Measurements from ENCODE around the gene GRID2.

GRID2 gene

DNA sequence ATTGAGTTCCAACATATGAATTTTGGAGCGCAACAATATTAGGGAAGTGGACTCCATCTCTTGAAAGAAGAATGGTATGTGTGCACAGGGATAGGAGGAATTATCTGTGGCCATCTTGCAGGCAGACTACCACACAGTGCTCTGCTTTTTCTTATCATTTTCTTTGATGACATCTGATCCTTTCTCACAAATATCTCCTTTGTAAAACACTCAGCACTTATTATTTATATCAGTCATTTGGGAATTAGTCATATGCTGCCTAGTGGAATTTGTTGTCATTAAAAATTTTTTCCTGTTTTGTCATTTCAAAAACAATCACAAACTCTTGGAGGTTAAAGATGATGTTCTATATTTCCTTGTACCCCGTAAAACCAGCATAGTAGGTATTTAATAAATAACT lies 1080.5 kb downstream of the GRID2 start:
- no peak overlapping the region for H3K4me3 ChIP-seq (ENCODE audit: low read length)
- DNase-seq (ENCODE audit: low read depth) = no peak
- TF ChIP-seq, protein P1, sequence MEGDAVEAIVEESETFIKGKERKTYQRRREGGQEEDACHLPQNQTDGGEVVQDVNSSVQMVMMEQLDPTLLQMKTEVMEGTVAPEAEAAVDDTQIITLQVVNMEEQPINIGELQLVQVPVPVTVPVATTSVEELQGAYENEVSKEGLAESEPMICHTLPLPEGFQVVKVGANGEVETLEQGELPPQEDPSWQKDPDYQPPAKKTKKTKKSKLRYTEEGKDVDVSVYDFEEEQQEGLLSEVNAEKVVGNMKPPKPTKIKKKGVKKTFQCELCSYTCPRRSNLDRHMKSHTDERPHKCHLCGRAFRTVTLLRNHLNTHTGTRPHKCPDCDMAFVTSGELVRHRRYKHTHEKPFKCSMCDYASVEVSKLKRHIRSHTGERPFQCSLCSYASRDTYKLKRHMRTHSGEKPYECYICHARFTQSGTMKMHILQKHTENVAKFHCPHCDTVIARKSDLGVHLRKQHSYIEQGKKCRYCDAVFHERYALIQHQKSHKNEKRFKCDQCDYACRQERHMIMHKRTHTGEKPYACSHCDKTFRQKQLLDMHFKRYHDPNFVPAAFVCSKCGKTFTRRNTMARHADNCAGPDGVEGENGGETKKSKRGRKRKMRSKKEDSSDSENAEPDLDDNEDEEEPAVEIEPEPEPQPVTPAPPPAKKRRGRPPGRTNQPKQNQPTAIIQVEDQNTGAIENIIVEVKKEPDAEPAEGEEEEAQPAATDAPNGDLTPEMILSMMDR (IDR thresholded peaks at IDR 0.05; ENCODE audit: insufficient read depth, low read depth, low read length, missing control alignments) = no peak

DNA sequence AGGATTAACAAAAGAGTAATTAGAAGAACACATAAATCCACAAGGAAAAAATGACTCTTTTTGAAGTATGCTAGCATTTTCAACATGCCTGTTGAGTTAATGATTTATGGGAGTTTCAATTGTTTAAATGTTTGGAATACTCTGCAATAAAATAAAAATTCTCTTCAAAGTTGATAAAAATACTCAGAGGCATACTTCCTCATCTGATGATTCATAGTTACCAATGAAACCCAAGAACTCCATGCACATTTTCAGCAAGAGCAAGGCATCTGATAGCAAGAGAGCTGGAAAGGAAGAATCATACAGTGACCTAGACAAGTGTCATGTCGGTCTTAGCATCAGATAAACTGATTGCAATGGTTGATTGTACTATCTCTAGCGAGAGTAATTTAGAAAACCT lies 1081.1 kb downstream of the GRID2 start:
- no peak overlapping the region for H3K4me3 ChIP-seq (ENCODE audit: low read length)
- TF ChIP-seq, protein P1 (IDR thresholded peaks at IDR 0.05; ENCODE audit: insufficient read depth, low read depth, low read length, missing control alignments) = no peak
- DNase-seq (ENCODE audit: low read depth) = peak; percentile 17

DNA sequence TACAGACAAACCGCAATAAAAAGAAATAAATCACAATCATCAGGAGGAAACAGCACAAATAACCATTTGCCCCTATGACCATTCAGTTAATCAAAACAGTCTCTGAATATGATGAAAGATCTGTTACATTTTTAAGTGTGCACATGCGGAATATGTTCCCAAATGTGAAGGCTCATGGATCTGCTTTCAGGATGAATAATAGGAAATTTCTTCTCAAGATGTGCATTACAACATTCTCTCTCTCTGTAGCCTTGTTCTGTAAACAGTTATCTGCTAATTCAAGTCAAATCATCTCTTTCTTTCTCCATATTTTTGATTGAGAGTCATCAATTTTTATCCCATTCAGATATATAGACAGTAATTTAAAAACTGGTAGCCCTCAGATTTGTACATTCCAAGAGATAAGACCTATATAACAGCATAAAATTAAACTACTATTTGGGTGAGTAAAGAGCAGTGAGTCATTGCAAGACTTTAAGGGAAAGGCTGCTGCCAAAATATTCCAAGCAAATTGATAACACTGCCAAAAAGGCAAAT lies 1090.8 kb downstream of the GRID2 start:
- TF ChIP-seq, protein P1 (IDR thresholded peaks at IDR 0.05; ENCODE audit: insufficient read depth, low read depth, low read length, missing control alignments) = no peak
- peak; percentile 2 for DNase-seq (ENCODE audit: low read depth)
- H3K4me3 ChIP-seq (ENCODE audit: low read length) = no peak overlapping the region

DNA sequence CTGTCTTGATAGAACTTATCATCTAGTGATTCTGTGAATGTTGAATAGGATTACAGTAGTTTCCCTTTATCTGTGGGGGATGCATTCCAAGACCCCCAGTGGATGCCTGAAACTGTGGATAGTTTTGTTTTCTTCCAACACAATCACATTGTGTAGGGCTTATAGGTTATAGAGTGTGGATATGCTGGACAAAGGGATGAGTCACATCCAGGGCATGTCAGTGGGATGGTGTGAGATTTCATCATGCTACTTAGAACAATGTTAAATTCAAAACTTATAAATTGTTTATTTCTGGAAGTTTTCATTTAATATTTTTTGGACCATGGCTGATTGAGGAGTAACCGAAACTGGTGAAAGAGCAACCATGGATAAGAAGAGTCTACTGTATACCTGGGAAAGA lies 1092.5 kb downstream of the GRID2 start:
- no peak overlapping the region for H3K4me3 ChIP-seq (ENCODE audit: low read length)
- TF ChIP-seq, protein P1 (IDR thresholded peaks at IDR 0.05; ENCODE audit: insufficient read depth, low read depth, low read length, missing control alignments) = no peak
- DNase-seq (ENCODE audit: low read depth) = peak; percentile 77

DNA sequence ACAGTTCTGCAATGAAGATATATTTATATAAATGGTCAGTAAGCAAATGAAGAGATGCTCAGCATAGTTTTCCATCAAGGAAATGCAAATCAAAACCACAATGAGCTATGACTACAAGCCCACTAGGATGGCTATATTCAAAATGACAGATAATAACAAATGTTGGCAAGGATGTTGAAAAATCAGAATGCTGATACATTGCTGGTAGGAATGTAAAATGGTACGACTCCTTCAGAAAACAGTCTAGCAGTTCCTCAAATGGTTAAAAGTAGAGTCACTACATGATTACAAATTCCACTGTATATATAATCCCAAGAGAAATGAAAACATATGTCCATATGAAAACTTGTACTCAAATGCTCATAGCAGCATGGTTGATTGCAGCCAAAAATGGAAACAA lies 1099.8 kb downstream of the GRID2 start:
- no peak overlapping the region for H3K4me3 ChIP-seq (ENCODE audit: low read length)
- TF ChIP-seq, protein P1 (IDR thresholded peaks at IDR 0.05; ENCODE audit: insufficient read depth, low read depth, low read length, missing control alignments) = no peak
- no peak for DNase-seq (ENCODE audit: low read depth)

DNA sequence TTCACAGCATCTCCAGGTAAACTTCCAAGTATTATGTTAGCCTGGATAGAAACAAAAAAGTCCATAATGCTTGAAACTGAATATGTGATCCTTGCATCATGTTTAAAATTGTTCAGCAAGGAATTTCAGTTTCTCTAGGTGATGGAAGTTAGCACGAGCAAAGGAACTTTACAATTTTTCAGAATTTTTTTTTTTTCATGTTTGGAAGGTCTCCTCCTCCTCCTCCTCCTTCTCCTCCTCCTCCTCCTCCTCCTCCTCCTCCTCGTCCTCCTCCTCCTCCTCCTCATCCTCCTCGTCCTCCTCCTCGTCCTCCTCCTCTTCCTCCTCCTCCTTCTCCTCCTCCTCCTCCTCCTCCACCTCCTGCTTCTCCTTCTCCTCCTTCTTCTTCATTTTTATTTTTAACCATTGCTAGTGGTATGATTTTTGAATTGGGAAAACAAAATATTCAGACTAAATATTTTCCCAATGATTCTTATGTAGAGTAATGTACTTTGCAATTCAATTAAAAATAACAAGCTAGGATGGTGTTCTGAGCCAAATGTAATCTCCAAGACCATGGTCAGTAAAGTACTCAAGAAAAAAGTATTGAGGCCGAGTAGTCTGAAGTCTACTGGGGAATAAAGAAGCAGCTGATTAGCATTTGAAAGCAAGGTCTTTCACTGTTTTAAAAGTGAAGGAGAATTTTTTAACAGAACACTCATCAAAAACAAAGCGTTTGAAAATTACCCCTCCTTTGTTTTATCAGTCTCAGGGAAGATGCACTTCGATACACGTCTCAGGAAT lies 1103.9 kb downstream of the GRID2 start:
- H3K4me3 ChIP-seq (ENCODE audit: low read length) = no peak overlapping the region
- DNase-seq (ENCODE audit: low read depth) = no peak
- TF ChIP-seq, protein P1 (IDR thresholded peaks at IDR 0.05; ENCODE audit: insufficient read depth, low read depth, low read length, missing control alignments) = no peak

DNA sequence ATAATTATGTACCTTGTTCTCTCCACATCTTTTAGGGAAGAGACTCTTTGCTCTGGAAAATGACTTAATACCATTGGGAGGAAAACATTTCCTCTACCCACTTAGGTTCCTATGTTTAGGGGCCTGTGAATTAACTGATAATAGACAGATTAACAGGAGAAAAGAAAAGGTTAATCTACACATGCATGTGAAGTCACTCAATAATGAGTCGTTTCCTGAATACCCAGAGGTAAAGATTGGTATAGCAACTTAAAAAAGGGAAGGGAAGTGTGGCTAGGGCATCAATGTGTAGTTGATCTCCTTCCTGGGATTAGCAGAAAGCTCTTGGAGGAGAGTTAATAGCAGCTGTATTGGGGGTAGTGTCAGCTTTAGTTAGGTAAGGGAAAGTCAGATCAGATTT lies 1105.3 kb downstream of the GRID2 start:
- TF ChIP-seq, protein P1 (IDR thresholded peaks at IDR 0.05; ENCODE audit: insufficient read depth, low read depth, low read length, missing control alignments) = no peak
- peak; percentile 6 for DNase-seq (ENCODE audit: low read depth)
- no peak overlapping the region for H3K4me3 ChIP-seq (ENCODE audit: low read length)
